ENCODE measurements around the gene IGSF6.
"Not testable (repeated sequence)": the region's sequence is repeated elsewhere in the genome, so short reads cannot be mapped to it uniquely, and the experiment has no call there.

Gene IGSF6, protein sequence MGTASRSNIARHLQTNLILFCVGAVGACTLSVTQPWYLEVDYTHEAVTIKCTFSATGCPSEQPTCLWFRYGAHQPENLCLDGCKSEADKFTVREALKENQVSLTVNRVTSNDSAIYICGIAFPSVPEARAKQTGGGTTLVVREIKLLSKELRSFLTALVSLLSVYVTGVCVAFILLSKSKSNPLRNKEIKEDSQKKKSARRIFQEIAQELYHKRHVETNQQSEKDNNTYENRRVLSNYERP

GRCh38 chr16:21652453-21652852, at the start of gene IGSF6:
IGSF6 (minus strand) TSS chr16:21652608; CDS start chr16:21652598, 10 bp downstream.
- DNase-seq = no peak

DNA sequence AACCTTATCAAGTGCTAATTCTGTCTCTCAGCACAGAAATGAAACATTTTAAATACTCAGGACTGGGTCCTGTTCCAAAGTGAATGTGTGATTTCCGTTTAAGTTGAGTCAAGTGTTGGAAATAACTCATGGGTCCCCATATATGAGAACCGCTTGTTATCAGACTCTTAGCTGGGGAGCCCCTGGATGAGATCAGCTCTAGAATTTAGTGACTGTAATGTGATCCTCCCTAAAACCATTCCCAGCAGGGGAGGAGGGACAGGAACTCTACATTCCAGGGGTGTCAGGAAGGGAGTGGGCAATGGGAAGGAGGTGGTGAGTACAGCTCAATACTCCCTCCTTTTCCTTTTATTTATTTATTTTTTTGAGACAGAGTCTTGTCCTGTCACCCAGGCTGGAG, 48.9 kb upstream of the IGSF6 start:
- no peak for DNase-seq

DNA sequence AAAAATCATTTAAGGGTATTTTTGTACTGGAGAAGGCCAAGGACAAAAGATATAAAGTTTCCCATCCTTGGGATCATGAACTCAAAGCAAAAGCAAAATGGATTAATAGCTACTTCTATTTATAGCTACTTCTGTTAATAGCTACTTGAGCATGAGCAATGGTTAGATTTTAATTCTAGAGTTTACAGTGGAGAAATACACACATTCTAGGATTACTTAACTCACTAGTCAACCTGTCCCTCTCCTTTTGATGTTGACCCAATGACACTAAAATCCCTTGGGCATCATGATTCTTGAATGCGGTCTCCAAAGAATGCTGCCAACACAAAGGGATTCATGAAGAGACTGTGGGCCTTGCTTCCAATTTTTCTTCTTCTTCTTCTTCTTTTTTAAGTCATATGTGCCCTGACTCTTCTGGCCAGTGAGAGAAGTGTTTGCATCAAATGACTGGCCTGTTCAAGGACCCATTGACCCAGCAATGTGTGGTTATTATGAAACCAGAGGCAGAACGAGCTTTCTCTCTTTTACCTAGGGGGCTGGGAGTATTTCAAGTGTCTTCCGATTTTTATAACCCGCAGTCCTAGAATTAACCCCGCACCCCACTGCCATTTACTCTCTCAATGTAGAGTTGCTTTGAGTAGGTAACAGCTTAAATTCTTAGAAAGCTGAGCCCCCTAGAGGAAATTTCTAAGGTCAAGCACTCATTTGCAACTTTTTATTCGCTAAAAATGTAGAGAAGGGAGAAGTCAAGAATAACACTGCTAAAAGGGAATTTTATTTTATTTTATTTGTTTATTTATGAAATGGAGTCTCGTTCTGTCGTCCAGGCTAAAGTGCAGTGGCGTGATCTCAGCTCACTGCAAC, 46.0 kb upstream of the IGSF6 start:
- DNase-seq = no peak

DNA sequence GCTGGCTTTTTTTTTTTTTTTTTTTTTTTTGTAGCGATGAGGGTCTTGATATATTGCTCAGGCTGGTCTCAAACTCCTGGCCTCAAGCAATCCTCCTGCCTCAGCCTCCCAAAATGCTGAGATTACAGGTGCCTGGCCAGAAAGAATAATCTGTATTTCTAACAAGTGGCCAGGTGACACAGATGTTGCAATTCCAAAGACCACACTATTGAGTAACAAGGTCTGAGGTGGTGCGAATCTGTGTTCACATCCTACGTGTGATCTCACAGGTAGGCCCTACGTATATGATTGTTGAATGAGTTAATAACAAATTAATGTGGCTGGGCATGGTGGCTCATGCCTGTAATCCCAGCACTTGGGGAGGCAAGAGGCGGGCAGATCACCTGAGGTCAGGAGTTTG, 44.6 kb upstream of the IGSF6 start:
- DNase-seq = no peak

DNA sequence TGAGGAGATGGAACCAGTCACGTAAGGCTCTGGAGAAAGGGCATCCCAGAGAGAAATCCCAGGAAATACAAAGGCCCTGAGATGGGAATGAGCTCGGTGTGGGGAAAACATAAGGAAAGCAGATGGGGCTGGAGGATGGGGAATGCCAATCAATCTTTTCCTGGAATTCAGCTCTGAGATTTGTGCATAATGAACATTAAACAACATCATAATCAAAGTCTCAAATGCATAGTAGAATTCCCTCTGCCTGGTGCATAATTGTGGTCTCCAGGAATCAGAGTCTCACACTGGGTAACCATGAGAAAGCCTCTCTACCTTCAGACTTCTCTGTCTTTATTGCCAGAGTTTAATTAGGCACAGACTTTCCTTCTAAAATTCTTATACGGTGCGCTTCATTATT, 42.2 kb upstream of the IGSF6 start:
- DNase-seq = no peak

DNA sequence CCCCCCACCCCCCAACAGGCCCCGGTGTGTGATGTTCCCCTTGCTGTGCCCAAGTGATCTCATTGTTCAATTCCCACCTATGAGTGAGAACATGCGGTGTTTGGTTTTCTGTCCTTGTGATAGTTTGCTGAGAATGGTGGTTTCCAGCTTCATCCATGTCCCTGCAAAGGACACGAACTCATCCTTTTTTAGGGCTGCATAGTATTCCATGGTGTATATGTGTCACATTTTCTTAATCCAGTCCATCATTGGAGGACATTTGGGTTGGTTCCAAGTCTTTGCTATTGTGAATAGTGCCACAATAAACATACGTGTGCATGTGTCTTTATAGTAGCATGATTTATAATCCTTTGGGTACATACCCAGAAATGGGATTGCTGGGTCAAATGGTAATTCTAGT, 38.6 kb upstream of the IGSF6 start:
- not testable (repeated sequence) for DNase-seq

DNA sequence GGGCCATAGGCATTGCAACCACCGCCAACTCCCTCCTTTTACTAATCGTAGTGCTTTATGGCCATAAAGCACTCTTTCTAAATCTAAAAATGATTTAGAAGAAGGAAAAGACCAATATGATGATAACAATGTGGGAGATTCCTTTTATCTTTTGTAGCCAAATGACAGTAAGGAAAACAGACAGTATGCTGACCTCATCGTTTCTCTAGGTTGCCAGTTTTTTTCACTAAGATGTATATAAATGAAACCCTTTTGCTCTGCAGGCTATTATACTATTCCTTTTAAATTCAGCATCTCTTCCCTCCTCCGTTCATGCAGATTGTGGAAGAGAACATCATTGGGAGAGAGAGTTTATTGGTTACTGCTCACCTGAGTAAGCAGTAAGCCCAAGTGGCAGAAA, 36.7 kb upstream of the IGSF6 start:
- DNase-seq = no peak

DNA sequence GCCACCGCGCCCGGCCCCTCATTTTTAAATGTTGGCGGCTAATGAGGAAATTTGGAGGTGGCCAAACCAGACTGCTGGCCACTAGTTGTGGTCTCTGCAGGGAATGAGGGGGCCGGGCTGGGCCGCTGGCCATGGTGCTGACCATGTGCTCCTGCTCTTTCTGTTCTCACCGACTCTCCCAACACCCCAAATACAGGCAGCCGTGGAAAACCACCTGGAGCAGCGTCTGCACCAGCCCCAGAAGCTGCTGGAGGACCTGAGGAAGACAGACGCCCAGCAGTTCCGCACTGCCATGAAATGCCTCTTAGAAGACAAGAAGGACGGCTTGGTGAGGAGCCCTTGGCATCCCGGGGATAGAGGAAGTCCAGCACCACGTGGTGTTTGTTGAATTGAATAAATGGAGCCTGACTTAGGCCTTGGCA, 32.6 kb upstream of the IGSF6 start:
- no peak for DNase-seq

DNA sequence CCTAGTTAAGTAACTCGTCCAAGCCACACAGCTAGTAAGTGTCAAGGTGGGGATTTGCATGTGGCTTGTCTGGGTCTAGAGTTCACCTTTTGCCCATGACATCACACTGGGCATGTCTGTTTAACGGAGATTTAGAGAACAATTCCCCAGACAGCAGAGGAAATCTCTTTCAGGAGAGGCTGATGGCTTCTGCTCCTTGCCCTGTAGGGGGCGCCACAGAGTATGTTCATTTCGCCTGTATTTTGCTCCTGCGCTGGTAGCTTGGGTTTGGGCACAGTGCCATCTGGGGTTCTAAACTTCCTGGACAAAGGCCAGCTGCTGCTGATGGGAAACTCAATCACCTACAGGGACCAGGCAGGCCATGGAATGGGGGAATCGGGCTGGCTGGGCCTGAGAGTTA, 31.8 kb upstream of the IGSF6 start:
- peak; percentile 34 for DNase-seq

DNA sequence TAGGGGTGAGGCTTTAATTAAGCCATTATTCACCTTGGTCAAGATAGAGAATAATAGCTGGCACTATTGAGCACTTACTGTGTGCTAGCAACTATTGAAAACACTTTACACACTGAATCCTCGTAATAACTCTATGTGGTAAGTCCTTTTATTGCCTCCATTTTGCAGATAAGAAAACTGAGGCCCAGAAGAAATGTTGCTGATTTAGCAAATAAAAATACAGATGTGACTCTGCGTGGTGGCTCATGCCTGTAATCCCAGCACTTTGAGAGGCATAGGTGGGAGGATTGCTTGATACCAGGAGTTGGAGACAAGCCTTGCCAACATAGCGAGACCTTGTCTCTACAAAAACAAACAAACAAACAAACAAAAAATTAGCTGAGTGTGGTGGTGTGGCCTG, 30.8 kb upstream of the IGSF6 start:
- no peak for DNase-seq

GRCh38 chr16:21680714-21681113, 28.3 kb upstream of the IGSF6 start:
- DNase-seq = not testable (repeated sequence)

- DNase-seq = not testable (repeated sequence)
Observed at GRCh38 chr16:21674456-21674855, 22.0 kb upstream of the IGSF6 start.

DNA sequence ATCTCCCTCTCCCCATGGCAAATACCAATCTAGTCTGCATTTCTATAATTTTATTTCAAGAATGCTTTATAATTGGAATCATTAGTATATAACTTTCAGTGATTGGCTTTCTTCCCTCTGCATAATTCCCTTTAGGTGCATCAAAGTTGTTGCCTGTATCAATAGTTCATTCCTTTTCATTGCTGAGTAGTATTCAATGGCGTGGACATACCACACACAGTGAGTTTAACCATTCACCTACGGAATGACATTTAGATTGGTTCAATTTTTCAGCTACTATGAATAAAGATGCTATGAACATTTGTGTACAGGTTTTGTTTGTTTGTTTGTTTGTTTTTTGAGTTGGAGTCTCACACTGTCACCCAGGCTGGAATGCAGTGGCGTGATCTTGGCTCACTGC, 21.1 kb upstream of the IGSF6 start:
- DNase-seq = no peak

- no peak for DNase-seq
Observed at GRCh38 chr16:21667575-21667974, 15.2 kb upstream of the IGSF6 start.

DNA sequence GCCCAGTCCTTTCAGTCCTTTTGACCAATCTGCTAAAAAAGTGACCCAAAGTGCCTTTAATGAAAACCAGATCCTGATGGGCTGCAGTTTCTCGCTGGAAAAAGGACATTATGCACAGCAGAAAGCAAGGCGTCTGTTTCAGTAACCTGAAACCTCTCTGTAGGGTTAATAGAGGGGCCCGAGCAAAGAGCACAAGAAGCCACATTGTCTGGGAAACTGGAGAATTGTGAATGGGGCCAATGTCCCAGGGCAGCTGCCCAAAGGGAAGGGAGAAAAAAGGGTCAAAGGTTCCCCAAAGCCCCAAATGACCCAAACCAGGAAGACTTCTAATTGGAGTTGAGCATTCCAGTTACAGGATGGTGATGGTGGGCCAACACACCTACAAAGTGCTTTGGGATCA, 14.4 kb upstream of the IGSF6 start:
- DNase-seq = no peak

DNA sequence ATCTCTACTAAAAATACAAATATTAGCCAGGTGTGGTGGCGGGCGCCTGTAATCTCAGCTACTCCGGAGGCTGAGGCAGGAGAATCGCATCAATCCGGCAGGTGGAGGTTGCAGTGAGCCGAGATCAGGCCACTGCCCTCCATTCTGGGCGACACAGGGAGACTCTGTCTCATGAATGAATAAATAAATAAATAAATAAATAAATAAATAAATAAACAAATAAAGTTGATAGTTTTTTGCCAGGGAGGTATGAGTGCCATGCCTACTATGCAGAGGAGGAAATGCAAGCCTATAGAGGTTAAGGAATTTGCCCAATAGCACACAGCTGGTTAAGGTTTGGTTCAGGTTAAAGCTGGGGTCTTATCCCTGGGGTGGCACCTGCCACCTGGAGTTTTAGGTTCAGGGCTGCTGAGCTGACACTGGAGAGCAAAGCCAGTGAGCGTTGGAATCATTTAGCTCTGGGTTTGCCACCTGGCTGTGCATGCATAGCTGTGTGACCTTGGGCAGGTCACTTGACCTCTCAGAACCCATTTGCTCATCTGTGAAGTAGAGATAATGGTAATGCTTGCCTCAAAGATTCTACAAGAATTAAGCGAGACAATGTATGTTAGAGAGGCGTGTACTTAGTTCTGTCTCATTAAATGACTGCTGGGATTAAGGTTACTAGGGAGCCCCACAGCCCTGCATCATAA, 12.5 kb upstream of the IGSF6 start:
- no peak for DNase-seq

DNA sequence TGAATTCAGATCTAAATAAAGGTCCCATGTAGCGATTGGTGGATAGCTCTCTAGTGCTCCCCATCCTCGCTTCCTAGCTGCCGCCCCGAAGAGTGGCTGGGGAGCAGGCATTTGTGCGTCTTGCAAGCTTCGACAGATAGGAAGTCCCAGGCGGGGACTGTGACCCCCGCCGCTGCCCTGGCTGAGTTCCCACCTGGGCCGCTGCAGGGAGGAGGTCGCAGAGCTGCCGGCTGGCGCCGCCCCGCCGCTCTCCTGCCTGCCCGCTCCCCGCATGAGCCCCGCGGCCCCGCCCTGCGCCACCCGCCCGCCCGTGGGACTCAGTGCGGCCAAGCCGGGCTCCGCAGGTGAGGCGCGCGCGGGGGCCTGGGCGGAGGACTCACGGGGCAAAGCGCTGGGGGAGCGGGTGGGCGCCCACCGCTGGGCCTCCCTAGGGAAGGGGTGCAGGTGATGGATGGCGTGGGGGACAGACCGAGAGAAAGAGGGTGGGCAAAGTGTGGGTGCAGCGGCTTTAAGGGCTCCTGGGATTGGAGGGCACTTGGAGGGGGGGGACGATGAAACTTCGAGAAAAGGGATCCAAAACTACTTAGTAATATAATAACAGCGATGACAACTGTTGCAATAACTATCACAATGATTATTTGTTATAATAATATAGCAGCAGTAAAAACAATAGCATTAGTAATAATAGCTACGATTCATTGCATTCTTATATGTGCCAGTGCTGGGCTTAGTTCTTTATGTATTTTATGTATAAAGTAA, 11.7 kb upstream of the IGSF6 start, which contains the start of gene OTOA:
TSS of gene OTOA (plus strand) at position 80 of the 759 bp plus-strand sequence. CDS start 14,547 bp downstream, outside the sequence.
- peak; percentile 22 for DNase-seq

GRCh38 chr16:21659124-21659523, 6.7 kb upstream of the IGSF6 start:
- DNase-seq = no peak

- peak; percentile 75 for DNase-seq
Observed at GRCh38 chr16:21656795-21657768, 4.7 kb upstream of the IGSF6 start.

- DNase-seq = no peak
Observed at GRCh38 chr16:21654881-21655280, 2.5 kb upstream of the IGSF6 start.

GRCh38 chr16:21654466-21654865, 2.1 kb upstream of the IGSF6 start:
- no peak for DNase-seq

DNA sequence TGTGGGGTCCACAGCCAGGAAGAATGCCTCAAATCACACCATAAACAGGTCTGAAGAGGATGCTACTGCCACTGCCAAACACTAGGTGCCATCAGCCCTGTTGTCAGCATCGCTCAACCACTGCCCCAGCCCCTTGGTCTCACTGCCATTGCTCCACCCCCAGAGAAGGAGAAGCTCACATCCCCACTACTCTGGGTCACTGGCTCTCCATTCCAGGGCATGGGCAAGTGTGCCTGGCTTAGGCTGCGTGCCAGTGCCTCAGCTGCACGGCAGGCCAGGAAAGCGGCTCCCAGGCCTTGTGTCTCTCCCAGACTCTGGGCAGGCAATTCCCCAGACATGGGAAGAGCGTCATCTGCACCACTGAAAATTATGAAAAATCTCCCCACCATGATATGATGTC, 1.2 kb upstream of the IGSF6 start:
- no peak for DNase-seq

Data from CD4-positive, alpha-beta T cell treated with Interleukin-10 for 1 hour (primary cell).